ENCODE results near the gene TROAP.
A peak's percentile ranks its signal among the peaks of the same experiment; 100 is the strongest.

The TROAP gene

DNA sequence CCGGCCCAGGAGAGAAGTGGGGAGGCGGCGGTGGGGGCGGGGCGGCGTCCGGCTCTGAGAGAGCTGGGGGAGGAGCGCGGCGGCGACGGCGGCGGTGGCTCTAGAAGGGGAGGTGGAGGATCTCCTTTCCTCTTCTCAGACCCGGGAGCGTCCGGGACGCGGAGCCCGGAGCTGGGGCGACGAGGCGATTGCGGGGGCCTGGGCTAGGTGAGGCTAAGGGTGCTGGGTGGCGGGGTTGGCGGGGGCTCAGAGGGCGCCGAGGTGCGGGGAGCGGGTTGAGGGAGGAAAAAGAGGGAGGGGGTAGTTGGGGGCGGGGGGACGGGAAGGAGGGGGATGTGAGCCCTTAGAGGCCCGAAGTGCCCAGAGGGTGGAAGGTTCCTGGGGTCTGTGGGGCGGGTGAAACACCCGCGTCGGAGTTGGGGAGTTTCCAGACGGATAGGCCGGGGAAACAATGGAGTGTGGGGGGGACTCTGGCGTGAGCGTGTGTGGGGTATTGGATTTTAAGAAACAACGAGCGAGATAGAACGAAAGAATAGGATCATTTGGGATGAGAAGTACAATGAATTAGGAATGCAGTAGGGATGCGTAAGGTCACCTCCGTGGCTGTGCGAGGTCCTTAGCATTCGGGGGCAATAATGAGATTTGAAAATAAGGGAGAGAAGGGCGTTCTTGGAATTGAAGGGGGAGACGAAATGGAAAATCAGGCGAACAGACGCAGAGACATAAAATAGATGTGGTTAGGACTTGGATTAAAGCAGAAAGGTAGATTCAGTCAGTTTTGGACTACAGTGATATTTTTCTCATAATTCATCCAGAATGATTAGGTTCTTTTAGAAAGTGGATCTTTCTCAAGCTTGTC is 44.6 kb downstream of the TROAP start, which contains the start of gene SPATS2 (continued):
- TF ChIP-seq ZBTB1 (tag by site-specific recombination; IDR thresholded peaks at IDR 0.05) (no peak), ZNF792 (tag by site-specific recombination; IDR thresholded peaks at IDR 0.05) (no peak), ZNF558 (tag by site-specific recombination; IDR thresholded peaks at IDR 0.05) (0 out of 2 replicates have a peak, but pooled peaks have one; percentile 43), ZNF19 (tag by site-specific recombination; IDR thresholded peaks at IDR 0.05; ENCODE audit: low read depth) (no peak), ZNF544 (tag by site-specific recombination; IDR thresholded peaks at IDR 0.05) (no peak), ZNF747 (tag by site-specific recombination; IDR thresholded peaks at IDR 0.05) (no peak), ZNF514 (tag by site-specific recombination; IDR thresholded peaks at IDR 0.05) (no peak), ZNF837 (tag by site-specific recombination; IDR thresholded peaks at IDR 0.05) (no peak), ZNF341 (tag by site-specific recombination; IDR thresholded peaks at IDR 0.05; ENCODE audit: low read depth) (peak; percentile 63), SETDB1 (IDR thresholded peaks at IDR 0.05; ENCODE audit: insufficient read length, low read length) (no peak), ZNF561 (tag by site-specific recombination; IDR thresholded peaks at IDR 0.05; ENCODE audit: borderline replicate concordance) (peak; percentile 12; the same call in 1 of the 2 replicates), ZNF114 (tag by site-specific recombination; IDR thresholded peaks at IDR 0.05) (no peak), ZNF174 (tag by site-specific recombination; IDR thresholded peaks at IDR 0.05) (no peak), ZNF501 (tag by site-specific recombination; IDR thresholded peaks at IDR 0.05) (no peak), ZNF169 (tag by site-specific recombination; IDR thresholded peaks at IDR 0.05) (no peak), ZFP37 (tag by site-specific recombination; IDR thresholded peaks at IDR 0.05) (no peak)
- TF ChIP-seq, protein P1, sequence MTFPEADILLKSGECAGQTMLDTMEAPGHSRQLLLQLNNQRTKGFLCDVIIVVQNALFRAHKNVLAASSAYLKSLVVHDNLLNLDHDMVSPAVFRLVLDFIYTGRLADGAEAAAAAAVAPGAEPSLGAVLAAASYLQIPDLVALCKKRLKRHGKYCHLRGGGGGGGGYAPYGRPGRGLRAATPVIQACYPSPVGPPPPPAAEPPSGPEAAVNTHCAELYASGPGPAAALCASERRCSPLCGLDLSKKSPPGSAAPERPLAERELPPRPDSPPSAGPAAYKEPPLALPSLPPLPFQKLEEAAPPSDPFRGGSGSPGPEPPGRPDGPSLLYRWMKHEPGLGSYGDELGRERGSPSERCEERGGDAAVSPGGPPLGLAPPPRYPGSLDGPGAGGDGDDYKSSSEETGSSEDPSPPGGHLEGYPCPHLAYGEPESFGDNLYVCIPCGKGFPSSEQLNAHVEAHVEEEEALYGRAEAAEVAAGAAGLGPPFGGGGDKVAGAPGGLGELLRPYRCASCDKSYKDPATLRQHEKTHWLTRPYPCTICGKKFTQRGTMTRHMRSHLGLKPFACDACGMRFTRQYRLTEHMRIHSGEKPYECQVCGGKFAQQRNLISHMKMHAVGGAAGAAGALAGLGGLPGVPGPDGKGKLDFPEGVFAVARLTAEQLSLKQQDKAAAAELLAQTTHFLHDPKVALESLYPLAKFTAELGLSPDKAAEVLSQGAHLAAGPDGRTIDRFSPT (tag by site-specific recombination; IDR thresholded peaks at IDR 0.05) = no peak
- TF ChIP-seq, protein P2, sequence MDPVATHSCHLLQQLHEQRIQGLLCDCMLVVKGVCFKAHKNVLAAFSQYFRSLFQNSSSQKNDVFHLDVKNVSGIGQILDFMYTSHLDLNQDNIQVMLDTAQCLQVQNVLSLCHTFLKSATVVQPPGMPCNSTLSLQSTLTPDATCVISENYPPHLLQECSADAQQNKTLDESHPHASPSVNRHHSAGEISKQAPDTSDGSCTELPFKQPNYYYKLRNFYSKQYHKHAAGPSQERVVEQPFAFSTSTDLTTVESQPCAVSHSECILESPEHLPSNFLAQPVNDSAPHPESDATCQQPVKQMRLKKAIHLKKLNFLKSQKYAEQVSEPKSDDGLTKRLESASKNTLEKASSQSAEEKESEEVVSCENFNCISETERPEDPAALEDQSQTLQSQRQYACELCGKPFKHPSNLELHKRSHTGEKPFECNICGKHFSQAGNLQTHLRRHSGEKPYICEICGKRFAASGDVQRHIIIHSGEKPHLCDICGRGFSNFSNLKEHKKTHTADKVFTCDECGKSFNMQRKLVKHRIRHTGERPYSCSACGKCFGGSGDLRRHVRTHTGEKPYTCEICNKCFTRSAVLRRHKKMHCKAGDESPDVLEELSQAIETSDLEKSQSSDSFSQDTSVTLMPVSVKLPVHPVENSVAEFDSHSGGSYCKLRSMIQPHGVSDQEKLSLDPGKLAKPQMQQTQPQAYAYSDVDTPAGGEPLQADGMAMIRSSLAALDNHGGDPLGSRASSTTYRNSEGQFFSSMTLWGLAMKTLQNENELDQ (tag by site-specific recombination; IDR thresholded peaks at IDR 0.05; ENCODE audit: low read depth) = no peak
- TF ChIP-seq, protein P3, sequence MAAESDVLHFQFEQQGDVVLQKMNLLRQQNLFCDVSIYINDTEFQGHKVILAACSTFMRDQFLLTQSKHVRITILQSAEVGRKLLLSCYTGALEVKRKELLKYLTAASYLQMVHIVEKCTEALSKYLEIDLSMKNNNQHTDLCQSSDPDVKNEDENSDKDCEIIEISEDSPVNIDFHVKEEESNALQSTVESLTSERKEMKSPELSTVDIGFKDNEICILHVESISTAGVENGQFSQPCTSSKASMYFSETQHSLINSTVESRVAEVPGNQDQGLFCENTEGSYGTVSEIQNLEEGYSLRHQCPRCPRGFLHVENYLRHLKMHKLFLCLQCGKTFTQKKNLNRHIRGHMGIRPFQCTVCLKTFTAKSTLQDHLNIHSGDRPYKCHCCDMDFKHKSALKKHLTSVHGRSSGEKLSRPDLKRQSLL (tag by site-specific recombination; IDR thresholded peaks at IDR 0.05) = peak; percentile 92
- TF ChIP-seq, protein P4, sequence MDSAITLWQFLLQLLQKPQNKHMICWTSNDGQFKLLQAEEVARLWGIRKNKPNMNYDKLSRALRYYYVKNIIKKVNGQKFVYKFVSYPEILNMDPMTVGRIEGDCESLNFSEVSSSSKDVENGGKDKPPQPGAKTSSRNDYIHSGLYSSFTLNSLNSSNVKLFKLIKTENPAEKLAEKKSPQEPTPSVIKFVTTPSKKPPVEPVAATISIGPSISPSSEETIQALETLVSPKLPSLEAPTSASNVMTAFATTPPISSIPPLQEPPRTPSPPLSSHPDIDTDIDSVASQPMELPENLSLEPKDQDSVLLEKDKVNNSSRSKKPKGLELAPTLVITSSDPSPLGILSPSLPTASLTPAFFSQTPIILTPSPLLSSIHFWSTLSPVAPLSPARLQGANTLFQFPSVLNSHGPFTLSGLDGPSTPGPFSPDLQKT (IDR thresholded peaks at IDR 0.05; ENCODE audit: borderline replicate concordance, low read depth, low read length) = no peak
- TF ChIP-seq, protein P5, sequence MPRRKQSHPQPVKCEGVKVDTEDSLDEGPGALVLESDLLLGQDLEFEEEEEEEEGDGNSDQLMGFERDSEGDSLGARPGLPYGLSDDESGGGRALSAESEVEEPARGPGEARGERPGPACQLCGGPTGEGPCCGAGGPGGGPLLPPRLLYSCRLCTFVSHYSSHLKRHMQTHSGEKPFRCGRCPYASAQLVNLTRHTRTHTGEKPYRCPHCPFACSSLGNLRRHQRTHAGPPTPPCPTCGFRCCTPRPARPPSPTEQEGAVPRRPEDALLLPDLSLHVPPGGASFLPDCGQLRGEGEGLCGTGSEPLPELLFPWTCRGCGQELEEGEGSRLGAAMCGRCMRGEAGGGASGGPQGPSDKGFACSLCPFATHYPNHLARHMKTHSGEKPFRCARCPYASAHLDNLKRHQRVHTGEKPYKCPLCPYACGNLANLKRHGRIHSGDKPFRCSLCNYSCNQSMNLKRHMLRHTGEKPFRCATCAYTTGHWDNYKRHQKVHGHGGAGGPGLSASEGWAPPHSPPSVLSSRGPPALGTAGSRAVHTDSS (tag by site-specific recombination; IDR thresholded peaks at IDR 0.05) = no peak
- TF ChIP-seq, protein P6, sequence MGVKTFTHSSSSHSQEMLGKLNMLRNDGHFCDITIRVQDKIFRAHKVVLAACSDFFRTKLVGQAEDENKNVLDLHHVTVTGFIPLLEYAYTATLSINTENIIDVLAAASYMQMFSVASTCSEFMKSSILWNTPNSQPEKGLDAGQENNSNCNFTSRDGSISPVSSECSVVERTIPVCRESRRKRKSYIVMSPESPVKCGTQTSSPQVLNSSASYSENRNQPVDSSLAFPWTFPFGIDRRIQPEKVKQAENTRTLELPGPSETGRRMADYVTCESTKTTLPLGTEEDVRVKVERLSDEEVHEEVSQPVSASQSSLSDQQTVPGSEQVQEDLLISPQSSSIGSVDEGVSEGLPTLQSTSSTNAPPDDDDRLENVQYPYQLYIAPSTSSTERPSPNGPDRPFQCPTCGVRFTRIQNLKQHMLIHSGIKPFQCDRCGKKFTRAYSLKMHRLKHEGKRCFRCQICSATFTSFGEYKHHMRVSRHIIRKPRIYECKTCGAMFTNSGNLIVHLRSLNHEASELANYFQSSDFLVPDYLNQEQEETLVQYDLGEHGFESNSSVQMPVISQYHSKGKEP (tag by site-specific recombination; IDR thresholded peaks at IDR 0.05) = no peak
- TF ChIP-seq, protein P7, sequence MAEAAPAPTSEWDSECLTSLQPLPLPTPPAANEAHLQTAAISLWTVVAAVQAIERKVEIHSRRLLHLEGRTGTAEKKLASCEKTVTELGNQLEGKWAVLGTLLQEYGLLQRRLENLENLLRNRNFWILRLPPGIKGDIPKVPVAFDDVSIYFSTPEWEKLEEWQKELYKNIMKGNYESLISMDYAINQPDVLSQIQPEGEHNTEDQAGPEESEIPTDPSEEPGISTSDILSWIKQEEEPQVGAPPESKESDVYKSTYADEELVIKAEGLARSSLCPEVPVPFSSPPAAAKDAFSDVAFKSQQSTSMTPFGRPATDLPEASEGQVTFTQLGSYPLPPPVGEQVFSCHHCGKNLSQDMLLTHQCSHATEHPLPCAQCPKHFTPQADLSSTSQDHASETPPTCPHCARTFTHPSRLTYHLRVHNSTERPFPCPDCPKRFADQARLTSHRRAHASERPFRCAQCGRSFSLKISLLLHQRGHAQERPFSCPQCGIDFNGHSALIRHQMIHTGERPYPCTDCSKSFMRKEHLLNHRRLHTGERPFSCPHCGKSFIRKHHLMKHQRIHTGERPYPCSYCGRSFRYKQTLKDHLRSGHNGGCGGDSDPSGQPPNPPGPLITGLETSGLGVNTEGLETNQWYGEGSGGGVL (tag by site-specific recombination; IDR thresholded peaks at IDR 0.05) = peak; percentile 86; the same call in 1 of the 2 replicates
- TF ChIP-seq, protein P8, sequence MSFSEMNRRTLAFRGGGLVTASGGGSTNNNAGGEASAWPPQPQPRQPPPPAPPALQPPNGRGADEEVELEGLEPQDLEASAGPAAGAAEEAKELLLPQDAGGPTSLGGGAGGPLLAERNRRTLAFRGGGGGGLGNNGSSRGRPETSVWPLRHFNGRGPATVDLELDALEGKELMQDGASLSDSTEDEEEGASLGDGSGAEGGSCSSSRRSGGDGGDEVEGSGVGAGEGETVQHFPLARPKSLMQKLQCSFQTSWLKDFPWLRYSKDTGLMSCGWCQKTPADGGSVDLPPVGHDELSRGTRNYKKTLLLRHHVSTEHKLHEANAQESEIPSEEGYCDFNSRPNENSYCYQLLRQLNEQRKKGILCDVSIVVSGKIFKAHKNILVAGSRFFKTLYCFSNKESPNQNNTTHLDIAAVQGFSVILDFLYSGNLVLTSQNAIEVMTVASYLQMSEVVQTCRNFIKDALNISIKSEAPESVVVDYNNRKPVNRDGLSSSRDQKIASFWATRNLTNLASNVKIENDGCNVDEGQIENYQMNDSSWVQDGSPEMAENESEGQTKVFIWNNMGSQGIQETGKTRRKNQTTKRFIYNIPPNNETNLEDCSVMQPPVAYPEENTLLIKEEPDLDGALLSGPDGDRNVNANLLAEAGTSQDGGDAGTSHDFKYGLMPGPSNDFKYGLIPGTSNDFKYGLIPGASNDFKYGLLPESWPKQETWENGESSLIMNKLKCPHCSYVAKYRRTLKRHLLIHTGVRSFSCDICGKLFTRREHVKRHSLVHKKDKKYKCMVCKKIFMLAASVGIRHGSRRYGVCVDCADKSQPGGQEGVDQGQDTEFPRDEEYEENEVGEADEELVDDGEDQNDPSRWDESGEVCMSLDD (tag by site-specific recombination; IDR thresholded peaks at IDR 0.05) = peak; percentile 12; the same call in 1 of the 2 replicates

Measured in HEK293 (cell line).